HG03039 (cell line): ENCODE measurements around the gene AZIN2.
"Not testable (repeated sequence)": the region's sequence is repeated elsewhere in the genome, so short reads cannot be mapped to it uniquely, and the experiment has no call there.

Experiments used
- ATAC-seq: cut with Tn5 transposase; IDR thresholded peaks from one replicate; pipeline ENCODE4 v1.9.1; 2021; ENCODE audit warnings: mild to moderate bottlenecking, moderate library complexity; ENCODE audit not compliant: unreplicated experiment

Gene AZIN2

GRCh38 chr1:33080885-33081553 lies at the start of gene AZIN2:
TSS of gene AZIN2 (plus strand) at chr1:33081153. CDS start at chr1:33082250, 1,097 bp downstream.
- peak; percentile 89 for ATAC-seq

GRCh38 chr1:33031506-33031905 lies 49.4 kb upstream of the AZIN2 start:
- ATAC-seq = no peak

GRCh38 chr1:33032126-33032869 lies 48.7 kb upstream of the AZIN2 start:
- ATAC-seq = no peak

DNA sequence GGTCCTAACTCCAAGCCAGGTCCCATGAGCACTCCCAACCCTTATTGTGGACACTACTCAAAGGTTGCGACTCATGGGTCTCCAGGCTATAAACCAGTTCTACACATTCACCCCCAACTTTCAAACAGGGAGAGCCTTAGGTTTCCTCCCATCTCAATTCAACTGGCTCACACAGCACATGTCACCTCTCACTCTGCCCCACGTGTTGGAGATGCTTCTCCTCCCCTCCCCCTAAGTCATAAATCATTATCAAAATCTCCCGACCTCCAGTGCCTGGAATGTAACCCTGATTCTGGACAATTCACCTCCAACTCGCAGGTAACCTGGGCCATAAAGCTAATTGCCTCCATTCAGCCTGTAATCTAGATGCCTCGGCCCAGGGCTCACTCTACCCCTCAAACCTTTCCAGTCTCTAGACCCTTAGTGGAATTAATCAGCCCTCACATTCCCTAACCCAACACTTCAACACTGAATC lies 44.9 kb upstream of the AZIN2 start:
- ATAC-seq = no peak

- peak; percentile 97 for ATAC-seq
These were observed 44.1 kb upstream of the AZIN2 start, which contains the start of gene AK2 for GRCh38 chr1:33036526-33037503. TSS of gene AK2 (minus strand) at chr1:33036883. CDS start at chr1:33036828, 55 bp downstream.

- ATAC-seq = no peak
These were observed 41.1 kb upstream of the AZIN2 start for GRCh38 chr1:33039840-33040239.

DNA sequence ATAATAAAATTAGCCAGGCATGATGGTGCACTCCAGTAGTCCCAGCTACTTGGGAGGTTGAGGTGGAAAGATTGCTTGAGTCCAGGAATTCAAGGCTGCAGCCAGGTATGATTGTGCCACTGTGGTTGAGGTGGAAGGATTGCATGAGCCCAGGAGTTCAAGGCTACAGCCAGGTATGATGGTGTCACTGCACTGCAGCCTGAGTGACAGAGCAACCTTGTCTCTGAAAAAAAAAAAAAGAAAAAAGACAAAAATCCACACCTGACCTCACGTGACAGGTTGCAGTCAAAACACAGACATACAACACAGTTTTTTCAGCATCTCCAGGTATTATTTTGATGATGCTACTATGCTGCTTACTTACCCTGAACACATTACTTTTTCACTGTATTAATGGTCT lies 39.9 kb upstream of the AZIN2 start:
- no peak for ATAC-seq

GRCh38 chr1:33042831-33043230 lies 38.1 kb upstream of the AZIN2 start:
- ATAC-seq = no peak

DNA sequence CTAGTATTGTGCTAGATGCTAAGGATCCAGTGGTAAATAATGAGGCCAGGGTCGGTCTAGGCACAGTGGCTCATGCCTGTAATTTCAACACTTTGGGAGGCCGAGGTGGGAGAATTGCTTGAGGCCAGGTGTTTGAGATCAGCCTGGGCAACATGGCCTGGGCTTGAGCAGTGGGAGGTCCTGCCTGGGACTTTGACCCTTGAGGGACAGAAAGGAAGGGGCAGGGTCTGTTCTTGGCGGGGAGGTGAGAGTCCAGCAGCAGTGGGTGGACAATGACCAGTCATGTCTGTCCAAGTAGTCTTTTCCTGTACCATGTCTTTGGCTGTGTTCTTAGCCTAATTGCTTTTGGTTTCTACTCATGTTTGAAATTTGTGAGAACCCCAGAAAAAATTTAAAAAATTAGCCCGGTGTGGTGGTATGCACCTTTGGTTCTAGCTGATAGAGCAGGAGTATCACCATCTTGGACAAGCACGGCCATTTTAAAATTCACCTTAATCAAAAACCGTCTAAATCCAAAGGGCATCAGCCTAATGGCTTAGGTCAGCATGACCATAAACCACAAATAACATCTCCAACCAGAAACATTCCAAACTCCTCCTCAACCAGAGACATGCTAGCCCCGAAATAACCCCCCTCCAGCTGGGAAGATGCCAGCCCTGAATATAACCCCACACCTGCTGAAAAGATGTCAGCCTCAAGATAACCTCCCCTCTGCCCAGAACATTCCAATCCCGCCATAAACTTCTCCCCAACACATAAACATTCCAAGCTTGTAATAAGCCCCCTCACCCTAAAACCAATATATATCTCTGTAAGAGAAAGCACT lies 37.5 kb upstream of the AZIN2 start:
- ATAC-seq = no peak

DNA sequence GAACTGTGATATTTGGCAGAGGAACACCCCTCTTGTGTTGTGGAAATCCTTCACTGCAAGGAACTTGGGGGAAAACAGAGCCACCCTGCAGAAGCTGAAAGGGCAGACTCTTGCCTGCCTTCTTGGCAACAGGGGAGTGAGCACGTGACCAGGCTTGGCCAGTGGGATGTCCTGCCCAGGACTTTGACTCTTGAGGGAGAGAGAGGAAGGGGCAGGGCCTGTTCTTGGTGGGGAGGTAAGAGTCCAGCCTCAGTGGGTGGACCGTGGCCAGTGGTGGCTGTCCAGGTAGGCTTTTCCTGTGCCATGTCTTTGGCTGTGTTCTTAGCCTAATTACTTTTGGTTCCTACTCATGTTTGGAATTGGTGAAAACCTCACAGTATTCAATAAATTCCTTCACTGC lies 35.7 kb upstream of the AZIN2 start:
- ATAC-seq = no peak

GRCh38 chr1:33045814-33046213 lies 35.1 kb upstream of the AZIN2 start:
- no peak for ATAC-seq

- ATAC-seq = not testable (repeated sequence)
These were observed 34.7 kb upstream of the AZIN2 start for GRCh38 chr1:33046234-33046633.

- no peak for ATAC-seq
These were observed 33.7 kb upstream of the AZIN2 start for GRCh38 chr1:33047290-33047689.

GRCh38 chr1:33047839-33048305 lies 33.1 kb upstream of the AZIN2 start:
- no peak for ATAC-seq

DNA sequence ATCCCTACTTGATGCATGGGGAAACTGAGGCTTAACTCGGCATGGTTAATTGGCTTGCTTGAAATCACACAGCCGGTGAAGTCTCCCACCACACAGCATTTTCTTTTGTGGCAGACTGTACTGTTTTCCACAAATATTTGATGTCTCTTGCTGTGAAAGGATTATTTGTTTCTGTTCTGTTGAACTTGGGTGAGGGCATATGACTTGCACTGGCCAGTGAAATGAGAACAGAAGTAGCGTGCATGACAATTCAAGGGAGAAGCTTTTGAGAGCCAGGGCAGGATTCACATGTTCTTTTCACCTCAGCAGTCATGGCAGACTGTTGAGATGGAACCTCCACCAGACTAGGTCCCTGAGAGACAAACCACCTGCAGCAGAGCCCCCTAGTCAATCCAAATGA lies 32.5 kb upstream of the AZIN2 start:
- ATAC-seq = no peak

DNA sequence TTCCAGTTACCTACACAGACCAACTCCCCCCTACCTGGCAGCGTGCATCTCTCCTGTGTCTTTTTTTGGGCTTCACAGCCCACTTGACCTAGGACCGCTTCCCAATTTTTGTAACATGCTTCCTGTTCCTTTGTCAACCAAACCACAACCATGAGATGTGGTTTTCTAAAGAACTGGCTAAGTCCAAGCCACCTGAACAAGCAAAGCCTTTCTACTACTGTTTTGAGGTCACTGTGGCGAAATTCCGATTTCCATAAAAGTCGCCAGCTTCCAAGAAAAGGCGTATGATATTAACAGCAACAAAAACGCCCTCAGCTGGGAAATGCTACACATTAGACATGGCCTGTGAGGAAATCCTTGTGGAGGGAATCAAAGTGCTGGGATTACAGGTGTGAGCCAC lies 31.6 kb upstream of the AZIN2 start:
- ATAC-seq = no peak

GRCh38 chr1:33050221-33051076 lies 30.5 kb upstream of the AZIN2 start:
- no peak for ATAC-seq

DNA sequence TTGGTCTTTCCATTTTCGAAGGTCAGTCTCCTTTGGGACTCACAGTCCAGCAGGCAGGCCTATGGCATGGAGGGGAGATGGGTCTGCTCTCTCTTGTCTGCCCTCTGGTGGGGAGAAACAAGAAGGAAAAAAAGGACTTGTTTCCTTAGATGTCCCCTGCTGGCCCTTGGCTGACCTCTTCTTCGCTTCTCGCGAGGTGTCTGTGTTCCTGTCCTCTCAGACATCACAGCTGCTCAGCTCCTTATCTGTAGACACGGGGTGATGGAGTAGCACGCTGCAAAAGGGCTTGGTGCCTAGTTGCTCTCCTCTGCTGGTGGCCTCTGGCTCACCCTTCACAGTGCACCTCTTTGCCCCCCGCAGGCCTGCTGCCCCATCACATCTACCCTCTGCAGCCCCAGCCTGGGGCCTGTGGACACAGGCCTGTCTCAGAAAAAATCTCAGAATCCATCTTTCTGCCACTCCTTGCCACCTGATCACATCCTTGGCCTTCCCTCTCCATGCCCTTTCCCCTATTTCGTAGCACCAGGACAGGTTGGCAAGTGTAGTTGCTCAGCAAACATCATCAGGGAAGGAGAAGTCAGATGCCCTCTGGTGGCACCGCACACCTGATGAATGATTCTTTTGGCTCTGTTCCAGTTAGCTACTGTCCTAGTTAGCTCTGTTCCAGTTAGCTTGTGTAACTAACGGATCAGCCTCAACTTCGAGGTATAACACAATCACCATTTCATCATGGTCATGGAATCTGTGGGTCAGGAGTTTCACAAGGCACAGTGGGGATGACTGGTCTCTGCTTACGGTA lies 25.5 kb upstream of the AZIN2 start:
- ATAC-seq = no peak
